ENCODE measurements around the gene EPS15. TPM values are rescaled to one million over a fixed set of nuclear protein-coding genes. Genes with fewer than 3 reads are reported as not detected.
"Not testable (repeated sequence)": the region's sequence is repeated elsewhere in the genome, so short reads cannot be mapped to it uniquely, and the experiment has no call there.

EPS15 gene
- total RNA-seq (2014; rRNA removed; shearing (Covaris generic); ENCODE audit: low replicate concordance): 9.3 and 11.4 TPM in 2 replicates

GRCh38 chr1:51519048-51519864 is at the start of gene EPS15:
Gene EPS15, minus strand, starts transcription at chr1:51519266. Its CDS starts 35 bp downstream, at chr1:51519231.
- H3K9me3 ChIP-seq: no peaks in the 10 kb centered on the region
- no peaks in the 10 kb centered on the region for H3K27me3 ChIP-seq
- DNase-seq: peak; percentile 87
- H3K36me3 ChIP-seq: 0 out of 2 replicates have a peak, but pooled peaks cover 2% of the 10 kb centered on the region
- peak within 1 kb of the TSS; percentile 75 for H3K4me3 ChIP-seq

DNA sequence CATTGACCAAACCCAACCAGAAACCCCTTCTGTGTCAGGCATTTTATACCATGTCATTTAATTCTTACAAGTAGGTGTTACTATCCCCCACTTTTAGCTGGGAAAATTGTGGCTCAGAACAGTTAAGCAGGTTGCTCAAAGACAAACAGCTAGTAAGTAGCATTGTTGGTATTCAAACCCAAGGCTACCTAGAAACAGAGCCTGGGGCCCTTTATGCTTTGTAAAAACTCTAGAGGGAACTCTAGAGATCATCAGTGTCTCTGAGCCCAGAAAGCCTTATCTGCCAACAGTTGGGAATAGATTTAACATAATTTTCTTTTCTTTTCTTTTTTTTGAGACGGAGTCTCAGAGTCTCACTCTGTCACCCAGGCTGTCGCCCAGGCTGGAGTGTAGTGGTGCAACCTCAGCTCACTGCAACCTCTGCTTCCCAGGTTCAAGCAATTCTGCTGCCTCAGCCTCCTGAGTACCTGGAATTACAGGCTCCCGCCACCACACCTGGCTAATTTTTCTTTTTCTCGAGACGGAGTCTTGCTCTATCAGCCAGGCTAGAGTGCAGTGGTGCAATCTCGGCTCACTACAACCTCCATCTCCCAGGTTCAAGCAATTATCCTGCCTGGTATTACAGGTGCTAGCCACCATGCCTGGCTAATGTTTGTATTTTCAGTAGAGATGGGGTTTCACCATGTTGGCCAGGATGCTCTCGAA is 49.3 kb upstream of the EPS15 start:
- Histone ChIP-seq H3K36me3 (no peaks in the 10 kb centered on the region), H3K4me3 (no peak overlapping the region), H3K9me3 (no peaks in the 10 kb centered on the region), H3K27me3 (no peaks in the 10 kb centered on the region)
- DNase-seq: no peak

GRCh38 chr1:51567653-51568052 is 48.6 kb upstream of the EPS15 start:
- Histone ChIP-seq H3K27me3 (no peaks in the 10 kb centered on the region), H3K4me3 (no peak overlapping the region), H3K36me3 (no peaks in the 10 kb centered on the region), H3K9me3 (no peaks in the 10 kb centered on the region)
- DNase-seq: peak; percentile 83

DNA sequence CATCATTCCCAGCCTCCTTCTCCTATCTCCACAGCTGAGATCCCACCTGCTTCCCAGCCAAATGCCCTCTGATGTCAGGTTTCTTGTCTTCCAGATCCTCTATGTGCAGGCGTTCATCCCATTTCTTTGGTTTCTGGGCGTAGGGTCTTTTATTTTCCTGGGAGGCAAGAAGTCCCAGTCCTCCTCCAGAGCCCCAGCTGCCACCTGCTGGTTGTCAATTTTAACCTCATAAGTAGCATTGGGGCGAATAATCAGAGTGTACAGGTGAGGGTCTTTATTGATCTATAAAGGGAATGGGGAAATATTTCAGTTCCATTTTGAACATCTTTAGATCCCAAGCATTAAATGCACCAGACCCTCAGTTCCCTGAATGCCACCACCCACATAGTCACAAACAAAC is 47.2 kb upstream of the EPS15 start:
- Histone ChIP-seq H3K36me3 (no peaks in the 10 kb centered on the region), H3K4me3 (no peak overlapping the region), H3K27me3 (no peaks in the 10 kb centered on the region), H3K9me3 (no peaks in the 10 kb centered on the region)
- no peak for DNase-seq

GRCh38 chr1:51565009-51565408 is 45.9 kb upstream of the EPS15 start:
- H3K4me3 ChIP-seq: no peak overlapping the region
- H3K36me3 ChIP-seq: no peaks in the 10 kb centered on the region
- H3K9me3 ChIP-seq: no peaks in the 10 kb centered on the region
- no peaks in the 10 kb centered on the region for H3K27me3 ChIP-seq
- no peak for DNase-seq

DNA sequence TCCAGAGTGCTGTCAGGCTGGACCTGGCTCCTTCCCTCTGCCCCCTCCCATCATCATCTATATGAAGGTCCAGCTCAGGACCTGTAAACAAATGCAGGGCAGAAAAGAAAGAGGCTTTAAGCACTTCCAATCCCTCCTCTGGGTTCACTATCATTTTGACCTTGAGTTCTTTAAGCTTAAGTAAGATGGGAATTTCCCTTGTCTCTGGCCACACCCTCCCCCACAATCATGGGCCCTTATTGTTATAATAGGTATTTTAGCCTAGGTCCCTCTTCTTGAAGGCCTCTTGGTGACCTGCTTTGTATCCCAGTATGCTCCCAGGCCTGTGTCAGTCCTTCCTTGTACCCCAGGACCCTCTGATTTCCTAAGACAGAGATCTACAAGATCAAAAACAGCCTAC is 45.1 kb upstream of the EPS15 start:
- no peak for DNase-seq
- Histone ChIP-seq H3K4me3 (no peak overlapping the region), H3K9me3 (no peaks in the 10 kb centered on the region), H3K27me3 (no peaks in the 10 kb centered on the region), H3K36me3 (no peaks in the 10 kb centered on the region)

DNA sequence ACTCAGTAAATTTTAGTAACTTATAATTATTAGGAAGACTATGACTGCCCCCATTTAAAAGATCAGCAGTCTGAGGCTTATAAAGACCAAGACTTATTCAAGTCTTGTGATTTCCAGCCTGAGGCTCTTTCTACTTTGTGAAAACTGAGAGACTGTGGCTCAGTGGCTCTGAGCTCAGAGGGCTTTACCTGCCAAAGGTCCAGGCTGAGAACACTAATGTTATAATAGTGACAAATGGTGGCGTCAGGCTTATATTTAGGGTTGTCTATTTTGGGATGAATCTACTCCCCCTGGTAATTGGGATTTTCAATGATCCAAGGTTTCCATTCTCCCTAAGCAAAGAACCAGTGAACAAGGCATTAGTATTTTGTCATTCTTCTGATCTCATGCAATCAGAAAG is 42.6 kb upstream of the EPS15 start:
- Histone ChIP-seq H3K9me3 (no peaks in the 10 kb centered on the region), H3K36me3 (no peaks in the 10 kb centered on the region), H3K4me3 (no peak overlapping the region), H3K27me3 (no peaks in the 10 kb centered on the region)
- no peak for DNase-seq

- not testable (repeated sequence) for H3K27me3 ChIP-seq, DNase-seq, H3K36me3 ChIP-seq, H3K4me3 ChIP-seq, H3K9me3 ChIP-seq
Observed at GRCh38 chr1:51560895-51561294, 41.8 kb upstream of the EPS15 start.

DNA sequence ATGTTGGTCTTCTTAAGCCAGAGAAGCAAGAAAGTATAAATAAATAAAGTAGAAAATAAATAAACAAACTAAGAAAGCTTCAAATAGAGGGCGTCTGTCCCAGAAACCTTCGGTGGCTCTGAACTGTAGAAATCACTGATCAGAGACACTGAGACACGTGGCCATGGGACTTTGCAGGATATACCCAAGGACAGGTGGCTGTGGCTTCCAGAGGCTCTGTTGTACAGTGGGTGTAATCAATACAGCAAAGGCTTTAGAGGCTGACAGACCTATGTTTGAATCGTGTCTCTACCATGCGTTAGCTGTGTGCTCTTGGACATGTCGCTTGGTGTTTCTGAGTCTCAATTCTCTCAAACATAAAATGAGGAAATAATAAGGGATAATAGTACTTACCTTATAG is 41.0 kb upstream of the EPS15 start:
- DNase-seq: no peak

GRCh38 chr1:51559501-51559900 is 40.4 kb upstream of the EPS15 start:
- no peaks in the 10 kb centered on the region for H3K9me3 ChIP-seq
- H3K4me3 ChIP-seq: no peak overlapping the region
- DNase-seq: no peak
- H3K27me3 ChIP-seq: no peaks in the 10 kb centered on the region
- H3K36me3 ChIP-seq: no peaks in the 10 kb centered on the region

More for the DNA sequence above, 41.0 kb upstream of the EPS15 start:
- H3K9me3 ChIP-seq: no peaks in the 10 kb centered on the region
- H3K36me3 ChIP-seq: no peaks in the 10 kb centered on the region
- H3K4me3 ChIP-seq: no peak overlapping the region
- H3K27me3 ChIP-seq: no peaks in the 10 kb centered on the region

DNA sequence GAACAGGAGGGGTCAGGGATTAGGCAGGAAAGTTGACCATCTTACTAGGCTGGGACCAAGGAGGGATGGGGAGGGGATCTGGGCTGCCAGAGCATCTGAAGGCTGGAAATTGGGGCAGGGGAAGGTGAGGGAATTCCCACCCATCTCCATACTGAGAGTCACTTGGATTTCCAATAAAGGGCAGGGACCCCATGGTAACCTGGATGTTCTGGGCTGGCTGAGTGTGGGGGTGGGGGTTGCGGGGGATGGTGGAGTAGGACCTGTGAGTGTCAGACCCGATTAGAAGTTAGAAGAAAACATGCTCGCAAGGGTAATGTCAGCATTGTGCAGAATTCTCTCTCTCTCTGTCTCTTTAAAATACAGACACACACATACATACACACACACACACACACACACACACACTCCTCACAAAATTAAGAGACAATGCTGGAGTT is 40.0 kb upstream of the EPS15 start:
- Histone ChIP-seq H3K9me3 (no peaks in the 10 kb centered on the region), H3K27me3 (no peaks in the 10 kb centered on the region), H3K36me3 (no peaks in the 10 kb centered on the region), H3K4me3 (no peak overlapping the region)
- DNase-seq: no peak

GRCh38 chr1:51558375-51558924 is 39.4 kb upstream of the EPS15 start:
- no peaks in the 10 kb centered on the region for H3K36me3 ChIP-seq
- H3K4me3 ChIP-seq: no peak overlapping the region
- H3K9me3 ChIP-seq: no peaks in the 10 kb centered on the region
- H3K27me3 ChIP-seq: no peaks in the 10 kb centered on the region
- peak; percentile 90 for DNase-seq

DNA sequence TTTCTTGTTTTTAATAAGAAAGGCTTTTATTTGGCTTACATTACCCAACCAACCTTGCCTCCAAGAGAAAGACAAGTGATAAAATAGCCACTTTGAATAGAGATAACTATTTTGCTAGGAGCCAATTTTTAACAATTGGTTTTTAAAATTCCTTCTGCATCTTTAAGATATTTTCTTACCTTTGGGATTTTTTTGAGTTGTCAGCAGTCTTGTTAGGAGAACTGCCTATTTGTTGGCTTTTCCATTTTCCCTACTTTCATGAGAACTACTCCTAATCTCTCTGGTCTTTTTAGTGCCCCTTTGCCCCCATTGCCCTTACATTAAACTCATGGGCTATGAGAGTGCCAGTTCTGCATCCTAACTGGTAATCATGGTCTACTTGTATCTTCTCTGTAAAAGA is 38.1 kb upstream of the EPS15 start:
- H3K9me3 ChIP-seq: no peaks in the 10 kb centered on the region
- no peaks in the 10 kb centered on the region for H3K36me3 ChIP-seq
- no peak overlapping the region for H3K4me3 ChIP-seq
- DNase-seq: no peak
- no peaks in the 10 kb centered on the region for H3K27me3 ChIP-seq

- DNase-seq: no peak
- Histone ChIP-seq H3K27me3 (no peaks in the 10 kb centered on the region), H3K36me3 (no peaks in the 10 kb centered on the region), H3K4me3 (no peak overlapping the region), H3K9me3 (no peaks in the 10 kb centered on the region)
Observed at GRCh38 chr1:51555866-51556619, 37.0 kb upstream of the EPS15 start.

DNA sequence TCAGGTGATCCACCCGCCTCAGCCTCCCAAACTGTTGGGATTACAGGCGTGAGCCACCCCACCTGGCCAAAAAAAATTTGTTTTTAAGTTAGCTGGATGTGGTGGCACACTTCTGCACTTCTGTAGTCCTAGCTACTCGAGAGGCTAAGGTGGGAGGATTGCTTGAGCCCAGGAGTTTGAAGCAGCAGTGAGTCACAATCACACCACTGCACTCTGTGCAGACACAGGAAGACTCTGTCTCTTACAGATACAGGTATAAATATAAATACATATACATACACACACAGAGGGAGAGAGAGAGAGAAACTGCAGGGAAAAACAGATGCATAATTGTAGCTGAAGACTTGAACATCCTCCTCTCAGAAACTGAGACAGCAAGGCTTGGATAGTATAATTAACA is 34.8 kb upstream of the EPS15 start:
- Histone ChIP-seq H3K27me3 (no peaks in the 10 kb centered on the region), H3K9me3 (no peaks in the 10 kb centered on the region), H3K4me3 (no peak overlapping the region), H3K36me3 (no peaks in the 10 kb centered on the region)
- DNase-seq: no peak

DNA sequence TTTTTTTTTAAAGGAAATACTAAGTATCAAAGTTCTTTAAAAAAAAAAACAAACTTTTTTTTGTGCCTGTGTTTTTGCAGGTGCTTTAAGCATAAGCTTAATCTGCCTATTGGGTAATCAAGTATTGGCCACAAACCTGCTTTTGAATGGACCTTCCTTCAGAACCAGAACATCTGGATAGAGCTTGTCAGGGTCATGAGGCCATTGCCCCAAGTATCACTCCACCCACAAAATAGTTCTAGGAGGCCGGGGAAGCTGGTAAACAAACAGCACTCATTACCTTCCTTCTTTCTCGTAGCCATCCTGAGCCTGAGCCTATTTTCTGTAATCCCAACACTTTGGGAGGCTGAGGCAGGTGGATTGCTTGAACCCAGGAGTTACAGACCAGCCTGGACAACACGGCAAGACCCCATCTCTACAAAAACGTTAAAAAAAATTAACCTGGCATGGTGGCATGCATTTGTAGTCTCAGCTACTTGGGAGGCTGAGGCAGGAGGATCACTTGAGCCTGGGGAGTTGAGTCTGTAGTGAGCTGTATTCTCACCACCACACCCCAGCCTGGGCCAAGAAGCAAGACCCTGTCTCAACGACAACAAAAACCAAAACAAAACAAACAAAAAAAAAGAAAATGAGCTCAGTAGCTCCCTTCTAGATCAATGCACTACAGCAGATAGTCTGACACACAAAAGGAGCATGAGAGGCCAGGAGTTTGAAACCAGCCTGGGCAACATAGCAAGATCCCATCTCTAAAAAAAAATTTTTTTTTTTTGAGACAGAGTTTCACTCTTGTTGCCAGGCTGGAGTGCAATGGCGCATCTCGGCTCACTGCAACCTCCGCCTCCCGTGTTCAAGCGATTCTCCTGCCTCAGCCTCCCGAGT is 34.1 kb upstream of the EPS15 start:
- no peak for DNase-seq
- no peaks in the 10 kb centered on the region for H3K36me3 ChIP-seq
- no peaks in the 10 kb centered on the region for H3K9me3 ChIP-seq
- H3K4me3 ChIP-seq: no peak overlapping the region
- no peaks in the 10 kb centered on the region for H3K27me3 ChIP-seq

Measured in MG63 (cell line).